ENCODE measurements around the gene MARCHF4. TPM values are rescaled to one million over a fixed set of nuclear protein-coding genes. Genes with fewer than 3 reads are reported as not detected.

MARCHF4 gene
- total RNA-seq (2022) = 0.17 and 0.33 TPM in 2 replicates
- percentile 12 among the genes with signal in this experiment for Bru-seq, nascent RNA
- percentile 8 among the genes with signal in this experiment for BruChase-seq, experiment 1, labeled RNA remaining after a 6-hour chase
- BruChase-seq, experiment 2, labeled RNA remaining after a 2-hour chase = percentile 11 among the genes with signal in this experiment
- long read RNA-seq, partial matches to known transcripts = 0 of 4 reads
- long read RNA-seq, other reads (novel, unspliced or antisense) = 4 of 4 reads

- intact Hi-C loops (cut with micrococcal nuclease) = loop anchor here (2.0 kb wide), 2 partner anchors 17 to 41 kb away; partner anchors contain the start of gene SMARCAL1
- ChIA-PET POLR2A (interaction anchor here (0.7 to 1.1 kb wide), 3 partner anchors 173 to 182 kb away, joined by 3 to 4 read pairs (median 3); no protein-coding TSS in a partner anchor), CTCF (interaction anchor here (0.7 to 2.2 kb wide), 3 partner anchors 10 to 155 kb away, joined by 3 to 12 read pairs (median 5); no protein-coding TSS in a partner anchor)
- DNase-seq (ENCODE audit: unreplicated experiment) = peak; percentile 60
- Mint-ChIP-seq H3K4me1 (ENCODE audit: insufficient read depth, unreplicated experiment) (peaks cover 26% of the 10 kb centered on the region), H3K27me3 (ENCODE audit: insufficient read depth, unreplicated experiment) (peaks cover 45% of the 10 kb centered on the region), H3K27ac (ENCODE audit: low read depth, unreplicated experiment) (no peak within 1 kb of the TSS), H3K36me3 (ENCODE audit: insufficient read depth, unreplicated experiment) (no peaks in the 10 kb centered on the region), H3K4me3 (ENCODE audit: unreplicated experiment) (peak within 1 kb of the TSS; percentile 49), H3K9me3 (ENCODE audit: unreplicated experiment) (no peaks in the 10 kb centered on the region)
- no peak for TF ChIP-seq CTCF (IDR thresholded peaks at IDR 0.05; ENCODE audit: unreplicated experiment)
- BruUV-seq (replicated peaks) = no TSS peak
Measured at GRCh38 chr2:216371721-216372702, at the start of gene MARCHF4. Gene MARCHF4 (minus strand): TSS chr2:216372483. CDS start chr2:216370260, 2,223 bp downstream.

- Mint-ChIP-seq H3K9me3 (ENCODE audit: unreplicated experiment) (no peaks in the 10 kb centered on the region), H3K27me3 (ENCODE audit: insufficient read depth, unreplicated experiment) (no peaks in the 10 kb centered on the region), H3K4me1 (ENCODE audit: insufficient read depth, unreplicated experiment) (no peaks in the 10 kb centered on the region), H3K36me3 (ENCODE audit: insufficient read depth, unreplicated experiment) (peaks cover 90% of the 10 kb centered on the region), H3K4me3 (ENCODE audit: unreplicated experiment) (no peak overlapping the region), H3K27ac (ENCODE audit: low read depth, unreplicated experiment) (no peak overlapping the region)
- ChIA-PET CTCF (interaction anchor here (0.6 to 1.6 kb wide), 2 partner anchors 16 to 390 kb away, joined by 3 to 5 read pairs; no protein-coding TSS in a partner anchor), POLR2A (no interaction called here)
- DNase-seq (ENCODE audit: unreplicated experiment) = no peak
- no peak for TF ChIP-seq CTCF (IDR thresholded peaks at IDR 0.05; ENCODE audit: unreplicated experiment)
- intact Hi-C loops (cut with micrococcal nuclease) = no loop called here
- no TSS peak for BruUV-seq (replicated peaks)
Measured at GRCh38 chr2:216420367-216421101, 48.3 kb upstream of the MARCHF4 start.

GRCh38 chr2:216418981-216419380 is 46.7 kb upstream of the MARCHF4 start:
- Mint-ChIP-seq H3K27me3 (ENCODE audit: insufficient read depth, unreplicated experiment) (no peaks in the 10 kb centered on the region), H3K4me1 (ENCODE audit: insufficient read depth, unreplicated experiment) (no peaks in the 10 kb centered on the region), H3K36me3 (ENCODE audit: insufficient read depth, unreplicated experiment) (peaks cover 86% of the 10 kb centered on the region), H3K9me3 (ENCODE audit: unreplicated experiment) (no peaks in the 10 kb centered on the region), H3K4me3 (ENCODE audit: unreplicated experiment) (no peak overlapping the region), H3K27ac (ENCODE audit: low read depth, unreplicated experiment) (no peak overlapping the region)
- no TSS peak for BruUV-seq (replicated peaks)
- no peak for TF ChIP-seq CTCF (IDR thresholded peaks at IDR 0.05; ENCODE audit: unreplicated experiment)
- POLR2A ChIA-PET = interaction anchor here (0.6 kb wide), 1 partner anchor 14 kb away, joined by 3 read pairs; no protein-coding TSS in a partner anchor
- CTCF ChIA-PET = interaction anchor here (0.6 to 1.0 kb wide), 2 partner anchors 16 to 97 kb away, joined by 3 to 4 read pairs; no protein-coding TSS in a partner anchor
- intact Hi-C loops (cut with micrococcal nuclease) = loop anchor here (10.0 kb wide), 2 partner anchors 76 to 246 kb away; partner anchors contain the start of gene RPL37A
- DNase-seq (ENCODE audit: unreplicated experiment) = no peak
